ENCODE data around the gene TXNIP.

Gene TXNIP

DNA sequence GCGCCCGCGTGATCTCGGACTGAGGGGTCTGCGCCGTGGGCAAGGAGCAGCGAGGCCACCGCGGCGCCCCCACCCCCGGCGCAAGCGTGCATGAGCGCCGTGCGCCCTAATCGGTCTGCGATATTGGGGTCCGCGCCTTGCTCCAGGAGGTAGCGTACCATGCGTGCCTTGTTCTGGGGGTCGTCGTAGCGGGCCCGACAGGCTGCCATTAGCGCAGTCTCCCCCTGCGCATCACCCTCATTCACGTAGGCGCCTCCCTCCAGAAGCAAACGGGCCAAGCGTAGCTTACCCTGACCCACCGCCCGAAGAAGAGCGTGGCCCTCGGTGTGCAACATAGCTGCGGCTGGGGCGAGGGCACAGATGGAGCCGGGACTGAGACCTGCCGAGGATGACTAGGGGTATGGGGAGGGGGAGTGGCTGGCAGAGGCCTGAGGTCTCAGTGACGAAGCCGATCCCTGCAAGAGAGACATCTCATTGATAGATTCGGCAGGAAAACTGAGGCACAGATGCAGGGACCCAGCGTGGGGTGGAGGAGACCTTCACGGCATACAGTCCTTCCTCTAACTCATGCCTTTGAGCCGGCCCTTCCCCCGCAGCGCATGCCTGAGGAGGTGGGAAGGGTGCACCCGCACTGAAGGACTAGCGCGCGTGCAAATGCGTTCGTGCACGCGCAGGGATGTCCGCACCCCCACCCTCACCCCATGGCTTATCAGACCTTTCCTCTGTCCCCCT, 34.8 kb downstream of the TXNIP start:
- peak; percentile 71 for DNase-seq

DNA sequence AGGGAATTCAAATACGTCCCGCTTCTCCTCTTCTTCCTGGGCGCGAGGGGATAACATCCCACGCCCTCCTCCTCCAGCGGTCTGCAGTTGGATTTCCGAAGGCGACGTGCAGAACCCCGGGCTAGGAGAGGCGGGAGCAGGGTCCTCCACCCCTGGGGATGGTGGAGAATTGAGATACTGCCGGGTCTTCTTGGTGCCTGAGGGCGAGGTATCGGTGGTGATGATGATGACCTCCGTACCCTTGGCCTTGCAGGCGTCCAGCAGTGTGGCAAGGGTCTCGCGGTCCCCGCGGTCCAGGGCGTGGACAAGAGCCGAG, 35.3 kb downstream of the TXNIP start:
- DNase-seq: no peak

DNA sequence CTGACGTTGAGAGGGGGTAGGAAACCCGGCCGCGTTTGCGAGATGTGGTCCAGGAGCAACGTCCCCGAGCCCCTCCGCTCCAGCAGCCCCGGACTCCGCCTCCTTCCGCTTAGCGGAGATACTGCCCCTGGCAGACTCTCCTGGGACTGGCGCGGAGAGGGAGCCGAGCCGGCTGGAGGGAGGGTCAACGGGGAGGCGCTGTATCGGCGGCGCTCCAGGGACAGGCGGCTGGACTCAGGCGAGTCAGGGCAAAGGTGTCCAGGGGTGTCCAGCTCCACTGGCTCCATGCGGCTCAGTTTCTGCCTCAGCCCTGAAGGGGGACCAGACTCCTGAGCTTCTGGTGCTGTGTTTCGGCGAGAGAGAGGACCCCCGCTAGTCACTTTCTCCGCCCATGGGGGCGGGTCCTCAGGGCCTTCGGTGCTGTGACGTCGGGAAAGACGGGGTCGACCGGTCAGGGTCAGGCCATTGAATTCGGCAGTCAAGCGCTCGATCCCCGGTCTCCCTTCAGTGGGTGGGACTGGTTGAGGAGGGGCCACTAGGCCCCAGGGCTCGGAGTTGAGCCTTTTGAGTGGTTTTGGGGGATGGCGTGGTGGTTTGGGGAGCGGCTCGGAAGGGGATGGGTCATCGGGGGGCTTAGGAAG, 35.8 kb downstream of the TXNIP start:
- DNase-seq: peak; percentile 88

DNA sequence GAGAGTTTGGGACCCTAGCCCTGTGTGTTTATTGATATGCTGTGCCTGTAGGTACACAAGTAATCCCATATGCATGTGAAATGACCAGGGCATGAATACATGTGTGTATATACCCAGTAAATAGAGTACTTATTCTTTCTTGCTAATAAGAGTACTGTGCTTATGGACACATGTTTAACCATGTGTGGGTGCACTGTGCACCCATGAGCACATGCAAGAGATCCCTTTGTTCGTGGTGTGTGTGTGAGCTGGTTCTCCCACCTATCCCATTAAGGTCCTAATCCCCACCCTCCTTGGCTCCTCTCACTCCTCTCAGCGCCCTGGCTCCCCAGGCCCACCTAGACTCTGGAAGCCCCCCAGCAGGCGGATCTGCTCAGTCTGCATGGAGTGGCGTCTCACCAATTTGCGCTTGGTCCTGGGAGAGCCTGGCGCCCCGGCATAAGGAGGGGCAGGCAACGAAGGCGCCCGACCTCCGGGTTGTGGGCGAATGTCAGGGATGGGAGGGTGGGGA, 36.4 kb downstream of the TXNIP start:
- DNase-seq: peak; percentile 57

DNA sequence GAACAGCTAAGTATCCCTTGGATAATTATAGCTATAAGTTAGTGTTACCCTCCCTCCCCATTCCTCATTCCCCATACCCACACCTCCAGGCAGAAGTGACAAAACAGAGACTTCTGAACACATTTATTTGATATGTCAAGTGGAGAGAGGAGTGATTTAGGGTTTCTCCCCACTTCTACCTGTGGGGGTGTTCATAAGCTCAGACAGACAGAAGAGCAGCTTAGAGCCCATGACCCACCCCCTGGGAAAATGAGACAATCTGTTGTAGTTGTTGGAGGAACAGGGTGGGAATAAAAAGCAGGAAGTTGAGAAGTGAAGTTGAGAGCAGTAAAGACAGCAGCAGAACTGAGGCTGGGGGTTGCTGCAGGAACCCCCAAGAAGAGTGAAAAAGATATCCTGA, 37.0 kb downstream of the TXNIP start:
- DNase-seq: no peak

DNA sequence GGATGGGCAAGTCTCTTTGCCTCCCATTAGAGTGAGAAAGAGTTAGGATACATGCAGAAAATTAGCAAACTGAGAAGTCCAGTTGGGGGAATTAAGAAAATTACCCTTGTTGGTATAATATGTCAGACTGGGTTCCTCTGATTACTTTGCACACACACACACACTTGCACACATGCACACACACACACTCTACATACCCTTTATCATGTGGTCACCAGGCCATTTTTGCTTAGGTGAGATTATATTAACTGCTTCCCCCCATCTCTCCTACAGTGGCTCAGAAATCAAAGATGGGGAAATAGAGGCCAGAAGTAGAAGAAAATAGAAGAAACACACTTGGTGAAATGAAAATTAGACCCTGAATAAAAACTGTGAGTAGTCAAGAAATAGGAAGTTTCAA, 37.6 kb downstream of the TXNIP start:
- DNase-seq: no peak

DNA sequence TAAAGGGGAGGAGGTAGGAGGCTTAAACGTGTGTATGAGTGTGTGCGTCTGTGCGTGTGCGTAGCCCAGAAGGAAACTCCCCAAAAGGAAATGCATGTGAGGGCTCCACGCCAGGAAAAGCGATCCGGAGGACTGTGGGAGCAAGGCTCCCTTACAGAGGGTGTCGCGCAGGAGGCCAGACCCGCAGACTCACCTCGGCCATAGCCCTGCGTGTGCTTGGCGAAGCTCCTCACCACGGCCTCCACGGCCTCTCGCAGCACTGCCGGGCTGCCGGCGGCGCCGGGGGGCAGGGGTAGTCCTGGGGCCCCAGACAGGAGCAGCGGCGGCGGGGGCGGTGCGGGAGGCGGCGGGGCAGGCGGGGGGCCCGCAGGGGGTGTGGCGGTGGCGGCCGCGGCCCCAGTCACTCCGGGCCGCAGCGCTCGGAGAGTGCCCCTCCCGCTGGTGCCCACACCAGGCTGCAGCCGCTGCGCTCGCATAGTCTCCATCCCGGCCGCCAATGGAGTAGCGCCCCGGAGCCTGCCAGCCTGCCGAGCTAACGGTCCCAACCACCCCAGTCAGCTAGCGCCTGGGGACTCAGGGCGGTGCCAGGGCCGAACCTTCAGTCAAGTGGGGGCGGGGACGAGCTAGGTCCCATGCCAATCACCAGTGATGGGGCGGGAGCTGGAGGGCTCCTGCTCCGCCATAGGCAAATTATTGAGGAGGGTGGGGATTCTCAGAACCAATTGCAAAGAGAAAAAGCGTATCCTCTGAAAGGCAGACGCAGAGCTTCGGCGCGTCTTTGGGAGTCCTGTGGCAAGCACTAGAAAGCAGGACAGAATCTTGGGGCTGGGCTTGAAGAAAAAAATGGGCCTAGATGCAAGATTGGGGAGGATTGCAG, 38.7 kb downstream of the TXNIP start, which contains the start of gene LIX1L:
TSS of gene LIX1L (minus strand) at position 575 of the 877 bp plus-strand sequence. CDS start at position 485, 90 bp downstream.
- DNase-seq: peak; percentile 100

DNA sequence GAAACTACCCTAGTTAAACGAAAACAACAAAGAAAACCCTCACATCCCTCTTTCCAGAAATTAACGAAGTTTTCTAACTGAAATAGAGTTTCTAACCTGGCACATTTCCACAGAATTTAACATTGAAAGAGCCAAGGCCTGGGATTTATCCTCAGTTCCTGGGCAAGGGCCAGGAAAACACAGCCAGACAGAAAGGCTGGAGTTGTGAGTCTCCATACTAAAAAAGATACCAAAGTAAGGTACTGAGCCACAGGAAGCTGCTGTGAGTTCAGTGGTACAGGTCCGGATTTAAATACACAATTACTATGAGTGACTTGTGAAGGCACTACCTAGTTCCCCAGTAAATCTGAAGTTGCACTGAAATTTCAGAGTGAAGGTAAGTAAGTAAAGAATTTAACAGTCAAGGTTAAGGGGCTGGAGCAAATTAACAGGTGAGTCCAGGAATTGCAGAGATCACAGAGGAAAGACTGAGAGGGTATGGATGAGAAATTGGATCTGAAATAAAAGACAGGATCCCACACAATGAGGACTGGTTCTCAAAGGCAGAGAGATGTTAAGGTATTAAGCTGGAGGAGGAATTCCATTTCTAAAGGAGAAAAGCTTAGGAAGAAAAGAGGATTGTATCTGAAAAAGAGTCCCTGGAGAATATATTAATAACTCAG, 39.5 kb downstream of the TXNIP start:
- peak; percentile 19 for DNase-seq

DNA sequence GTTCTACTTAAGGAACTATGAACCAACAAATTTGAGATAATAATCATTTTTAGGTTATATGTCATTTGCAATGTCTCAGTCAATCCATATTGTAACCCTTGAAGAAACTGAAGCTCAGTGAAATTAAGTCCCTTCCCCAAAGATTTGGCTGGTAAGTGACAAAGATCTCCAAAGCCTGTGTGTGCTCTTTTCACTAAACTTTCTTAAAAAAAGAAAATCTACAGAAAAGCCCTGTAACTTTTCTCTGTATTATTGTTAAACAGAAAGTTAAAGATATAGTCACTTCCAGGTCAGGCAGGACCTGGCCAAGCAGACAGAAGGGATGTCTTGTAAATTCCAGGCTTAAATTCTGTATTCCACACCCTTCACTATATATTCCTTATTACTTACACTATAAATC, 40.0 kb downstream of the TXNIP start:
- no peak for DNase-seq

DNA sequence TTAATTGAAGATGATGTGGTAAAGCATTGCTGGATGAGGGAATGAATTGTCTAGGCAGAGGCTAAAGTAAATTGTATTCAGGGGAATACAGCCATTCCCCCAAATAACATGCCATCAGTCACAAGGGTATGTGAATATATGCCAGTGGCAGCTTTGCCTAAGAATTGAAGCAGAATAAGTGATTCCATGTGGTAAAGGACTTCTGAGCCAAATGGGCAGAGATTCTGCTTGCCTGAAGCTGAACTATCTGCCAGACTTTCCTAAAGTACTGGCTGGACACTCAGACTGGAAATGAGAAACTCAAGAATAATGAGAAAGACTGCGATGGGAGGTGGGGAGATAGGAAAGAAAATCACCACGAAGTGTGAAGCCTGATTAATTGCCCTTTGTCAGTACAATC, 40.9 kb downstream of the TXNIP start:
- DNase-seq: no peak

DNA sequence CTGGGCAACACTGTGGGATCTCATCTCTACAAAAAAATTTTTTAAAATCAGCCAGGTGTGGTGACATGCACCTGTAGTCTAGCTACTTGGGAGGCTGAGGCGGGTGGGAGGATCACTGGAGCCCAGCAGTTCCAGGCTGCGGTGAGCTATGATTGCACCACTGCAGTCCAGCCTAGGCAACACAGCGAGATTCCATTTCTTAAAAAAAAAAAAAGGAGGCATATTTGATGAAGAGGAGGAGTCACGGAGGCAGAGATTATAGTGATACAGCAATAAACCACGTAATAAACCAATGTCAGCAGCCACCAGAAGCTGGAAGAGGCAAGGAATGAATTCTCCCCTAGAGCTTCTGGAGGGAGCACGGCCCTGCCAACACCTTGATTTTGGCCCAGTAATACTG, 42.5 kb downstream of the TXNIP start:
- no peak for DNase-seq

DNA sequence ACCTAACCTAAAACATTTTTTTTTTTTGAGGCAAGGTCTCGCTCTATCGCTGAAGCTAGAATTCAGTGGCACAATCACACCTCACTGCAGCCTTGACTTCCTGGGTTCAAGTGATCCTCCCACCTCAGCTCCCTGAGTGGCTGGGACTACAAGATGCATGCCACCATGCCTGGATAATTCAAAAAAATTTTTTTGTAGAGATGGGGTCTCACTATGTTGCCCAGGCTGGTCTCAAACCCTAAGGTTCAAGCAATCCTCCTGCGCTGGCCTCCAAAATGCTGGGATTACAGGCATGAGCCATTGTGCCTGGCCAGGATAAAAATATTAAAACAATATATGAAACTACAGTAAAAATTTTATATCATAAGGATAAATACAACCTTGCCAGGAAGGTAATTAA, 43.5 kb downstream of the TXNIP start:
- no peak for DNase-seq

DNA sequence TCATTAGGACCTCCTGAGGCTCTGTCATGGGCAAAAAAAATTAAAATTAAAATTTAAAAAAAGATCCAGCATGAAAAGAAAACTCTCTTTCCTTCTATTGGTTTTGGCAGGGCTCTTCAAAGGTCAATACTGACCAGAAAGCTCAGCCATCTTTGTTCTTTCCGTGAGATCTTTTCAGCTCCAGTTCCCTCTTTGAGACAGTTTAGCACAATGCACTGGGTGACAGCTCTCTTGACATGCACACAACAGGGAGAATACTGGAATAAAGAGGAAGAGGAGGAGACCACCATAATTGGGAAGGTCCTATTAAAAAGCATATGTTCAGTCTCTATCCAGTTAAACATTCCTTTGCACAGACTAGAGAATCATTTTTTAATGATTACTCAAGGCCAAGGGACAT, 44.9 kb downstream of the TXNIP start:
- DNase-seq: no peak

DNA sequence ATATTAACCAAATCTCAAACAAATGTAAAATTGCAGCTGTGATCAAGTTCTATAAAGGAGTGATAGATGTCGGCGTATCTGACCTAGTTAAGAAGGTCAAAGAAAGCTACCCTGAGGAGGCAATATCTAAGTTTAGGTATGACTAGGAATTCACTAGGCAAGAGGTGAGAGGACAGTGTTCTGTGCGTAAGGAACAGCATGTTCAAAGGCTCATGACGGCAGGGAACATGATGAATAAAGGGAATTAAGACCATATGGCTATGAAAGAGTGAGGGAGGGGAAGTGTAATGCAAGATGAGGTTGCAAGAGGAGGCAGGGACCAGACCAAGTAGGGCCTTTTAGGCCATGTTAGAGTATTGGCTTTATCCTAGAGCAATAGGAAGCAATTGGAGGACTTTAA, 47.2 kb downstream of the TXNIP start:
- no peak for DNase-seq

DNA sequence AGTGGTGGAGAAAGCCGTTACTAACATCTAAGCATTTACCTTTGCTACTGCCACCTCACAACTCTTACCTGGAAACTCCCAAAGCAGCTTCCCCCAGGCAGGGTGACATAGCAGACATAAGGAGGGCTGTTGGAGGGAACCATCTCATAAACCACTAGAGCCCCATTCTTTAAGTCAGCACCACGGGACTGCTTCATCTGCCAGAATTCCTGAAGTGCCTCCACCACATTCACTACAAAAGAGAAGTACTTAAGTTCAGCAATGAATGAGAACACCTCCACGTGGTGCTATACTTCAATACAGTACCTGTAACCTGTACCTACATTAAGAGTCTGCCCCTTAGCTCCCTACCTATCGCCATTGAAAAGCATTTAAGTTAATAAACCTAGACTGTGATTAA, 48.8 kb downstream of the TXNIP start:
- DNase-seq: no peak

DNA sequence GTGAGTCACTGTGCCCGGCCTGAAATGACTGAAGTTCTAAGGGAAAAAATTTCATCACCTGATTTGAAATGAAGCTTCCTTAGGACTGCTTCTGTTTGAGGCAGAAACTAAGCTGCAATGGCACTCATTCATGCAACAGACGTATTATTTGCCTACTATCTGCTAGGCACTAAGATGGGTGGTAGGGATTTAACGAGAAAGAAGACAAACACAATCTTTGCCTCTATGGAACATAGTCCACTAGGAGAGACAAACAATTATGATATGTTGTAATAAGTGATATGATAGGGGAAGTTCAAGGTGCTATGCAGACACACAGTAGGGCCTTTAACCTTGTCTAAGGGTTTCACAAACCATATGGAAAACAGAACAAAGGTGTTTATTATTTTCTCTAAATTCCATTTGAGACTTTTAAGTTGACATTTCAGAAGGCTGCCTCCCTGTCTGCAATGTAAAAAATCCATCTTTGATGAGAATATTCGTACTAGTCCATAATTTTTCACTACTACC, 49.8 kb downstream of the TXNIP start:
- no peak for DNase-seq

DNA sequence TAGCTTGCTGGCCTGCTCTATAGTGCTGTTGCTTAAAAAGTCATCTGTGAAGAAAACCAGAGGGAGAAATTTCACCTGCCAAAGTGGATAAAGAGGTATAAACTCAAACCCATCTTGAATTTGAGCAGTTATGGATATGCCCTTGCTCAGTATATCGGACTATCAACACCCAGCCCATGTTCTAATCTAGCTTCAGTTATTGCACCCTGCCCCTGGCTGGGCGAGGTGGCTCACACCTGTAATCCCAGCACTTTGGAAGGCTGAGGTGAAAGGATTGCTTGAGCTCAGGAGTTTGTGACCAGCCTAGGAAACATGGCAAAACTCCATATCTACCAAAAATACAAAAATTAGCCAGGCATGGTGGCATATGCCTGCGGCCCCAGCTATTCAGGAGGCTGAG, 51.8 kb downstream of the TXNIP start:
- DNase-seq: no peak

DNA sequence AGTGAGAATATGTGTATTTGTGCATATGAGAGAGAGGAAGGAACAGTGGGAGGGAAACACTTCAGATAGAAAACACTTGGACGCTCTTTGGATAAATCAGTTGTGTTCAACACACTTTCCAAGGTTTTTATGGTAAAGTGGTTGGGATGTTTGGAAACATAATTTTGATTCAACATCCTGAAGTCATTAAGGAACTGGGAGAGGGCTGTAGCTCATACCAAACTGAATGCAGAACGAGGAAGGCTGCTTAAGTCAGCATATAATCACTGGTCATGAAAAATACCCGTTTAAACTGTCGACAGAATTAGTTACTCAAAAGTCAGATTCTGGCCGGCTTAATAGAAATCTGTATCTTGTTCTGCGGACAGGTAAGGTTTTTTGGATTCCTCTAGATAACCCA, 53.5 kb downstream of the TXNIP start:
- no peak for DNase-seq

All from NCI-H345 (cell line).